ENCODE results near the gene CCL14. TPM values are rescaled to one million over a fixed set of nuclear protein-coding genes. Genes with fewer than 3 reads are reported as not detected.

CCL14 gene
- total and polyA plus RNA-seq, 2 of the 8 experiments (the other 6 are each of a cell fraction or from before 2014, with no cell fraction given) = not detected

DNA sequence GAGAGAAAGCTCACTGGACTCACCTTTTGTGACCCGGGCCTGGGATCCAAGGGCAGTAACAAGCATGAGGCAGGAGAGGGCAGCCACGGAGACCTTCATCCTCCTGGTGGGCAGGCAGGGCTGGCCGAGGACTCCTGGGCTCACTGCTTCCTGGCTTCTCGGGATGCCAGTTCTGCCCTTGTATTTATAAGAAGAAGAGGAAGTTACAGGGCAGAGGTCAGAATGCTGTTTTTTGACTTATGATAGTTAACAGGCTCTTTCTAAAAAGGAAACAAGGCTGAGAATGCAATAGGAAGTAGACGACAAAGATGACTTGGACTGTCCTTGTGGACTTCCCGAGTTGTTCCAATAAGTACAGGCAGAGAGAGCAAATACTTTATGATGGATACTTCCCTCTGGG, 31.3 kb upstream of the CCL14 start, which contains the start of gene CCL23 (continued):
- TF ChIP-seq NRF1 (IDR thresholded peaks at IDR 0.05; ENCODE audit: low read depth, low read length) = no peak
- TF ChIP-seq CEBPB (IDR thresholded peaks at IDR 0.05; ENCODE audit: low read depth, low read length) = no peak
